ENCODE results near the gene LAIR1. TPM values are rescaled to one million over a fixed set of nuclear protein-coding genes. Genes with fewer than 3 reads are reported as not detected.

LAIR1 gene
- polyA plus RNA-seq, 1 experiment, result not detected

DNA sequence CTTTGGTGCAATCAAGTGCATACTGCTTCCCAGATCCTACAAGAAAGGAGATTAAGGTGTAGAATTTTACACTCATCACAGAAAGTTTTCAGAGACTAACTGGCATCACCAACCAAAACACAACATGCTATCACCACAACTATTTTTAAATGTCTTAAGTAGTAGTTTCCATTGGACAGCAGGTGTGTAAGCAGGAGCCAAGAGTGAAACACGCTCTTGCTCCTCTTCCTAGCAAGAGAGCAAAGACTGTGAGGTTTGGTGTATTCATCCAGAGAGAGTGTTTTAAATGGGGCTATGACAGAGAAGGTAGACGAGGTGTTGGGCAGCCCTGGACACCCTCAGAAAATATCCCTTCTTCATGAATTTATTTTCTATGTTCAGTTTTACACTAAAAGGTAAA, 13.3 kb downstream of the LAIR1 start:
- no peaks in the 10 kb centered on the region; the same call in 1 of the 2 replicates for H3K27me3 ChIP-seq (ENCODE audit: control insufficient read depth, insufficient read depth, low read length)
- TF ChIP-seq, protein P1, sequence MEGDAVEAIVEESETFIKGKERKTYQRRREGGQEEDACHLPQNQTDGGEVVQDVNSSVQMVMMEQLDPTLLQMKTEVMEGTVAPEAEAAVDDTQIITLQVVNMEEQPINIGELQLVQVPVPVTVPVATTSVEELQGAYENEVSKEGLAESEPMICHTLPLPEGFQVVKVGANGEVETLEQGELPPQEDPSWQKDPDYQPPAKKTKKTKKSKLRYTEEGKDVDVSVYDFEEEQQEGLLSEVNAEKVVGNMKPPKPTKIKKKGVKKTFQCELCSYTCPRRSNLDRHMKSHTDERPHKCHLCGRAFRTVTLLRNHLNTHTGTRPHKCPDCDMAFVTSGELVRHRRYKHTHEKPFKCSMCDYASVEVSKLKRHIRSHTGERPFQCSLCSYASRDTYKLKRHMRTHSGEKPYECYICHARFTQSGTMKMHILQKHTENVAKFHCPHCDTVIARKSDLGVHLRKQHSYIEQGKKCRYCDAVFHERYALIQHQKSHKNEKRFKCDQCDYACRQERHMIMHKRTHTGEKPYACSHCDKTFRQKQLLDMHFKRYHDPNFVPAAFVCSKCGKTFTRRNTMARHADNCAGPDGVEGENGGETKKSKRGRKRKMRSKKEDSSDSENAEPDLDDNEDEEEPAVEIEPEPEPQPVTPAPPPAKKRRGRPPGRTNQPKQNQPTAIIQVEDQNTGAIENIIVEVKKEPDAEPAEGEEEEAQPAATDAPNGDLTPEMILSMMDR (IDR thresholded peaks at IDR 0.05; ENCODE audit: insufficient read depth, low read depth, low read length), result no peak
- ChIA-PET POLR2A (no interaction called here), CTCF (no interaction called here)
- DNase-seq (ENCODE audit: low read depth), result no peak
- H3K36me3 ChIP-seq (ENCODE audit: control insufficient read depth, insufficient read depth, low read length), result no peaks in the 10 kb centered on the region
- H3K4me3 ChIP-seq (ENCODE audit: low read depth, low read length), result no peak overlapping the region

DNA sequence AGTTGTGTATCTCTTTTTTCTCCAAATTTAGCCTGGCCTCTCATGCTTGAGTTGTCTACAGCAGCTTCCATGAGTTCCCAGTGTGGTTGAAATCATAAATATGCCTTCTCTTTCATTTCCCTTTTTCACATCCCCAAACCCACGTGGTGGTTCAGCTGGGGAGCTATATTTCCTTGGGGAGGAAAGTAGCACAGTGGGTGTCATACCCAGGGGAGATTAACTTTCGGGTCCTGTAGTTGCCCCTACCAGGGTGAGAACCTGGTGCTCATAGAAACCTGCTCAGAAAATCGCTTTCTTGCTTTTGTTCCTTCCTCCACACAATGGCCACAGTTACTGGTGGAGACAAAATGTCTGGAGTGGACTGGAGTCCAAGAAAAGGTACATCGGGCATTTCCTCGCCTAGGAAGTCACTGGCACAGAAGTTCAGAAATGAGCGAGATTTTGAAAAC, 18.8 kb downstream of the LAIR1 start:
- DNase-seq (ENCODE audit: low read depth), result no peak
- TF ChIP-seq, protein P1 (IDR thresholded peaks at IDR 0.05; ENCODE audit: insufficient read depth, low read depth, low read length), result no peak
- no peaks in the 10 kb centered on the region; the same call in 1 of the 2 replicates for H3K27me3 ChIP-seq (ENCODE audit: control insufficient read depth, insufficient read depth, low read length)
- no peaks in the 10 kb centered on the region for H3K36me3 ChIP-seq (ENCODE audit: control insufficient read depth, insufficient read depth, low read length)
- CTCF ChIA-PET, result no interaction called here
- no peak overlapping the region for H3K4me3 ChIP-seq (ENCODE audit: low read depth, low read length)
- POLR2A ChIA-PET, result no interaction called here

DNA sequence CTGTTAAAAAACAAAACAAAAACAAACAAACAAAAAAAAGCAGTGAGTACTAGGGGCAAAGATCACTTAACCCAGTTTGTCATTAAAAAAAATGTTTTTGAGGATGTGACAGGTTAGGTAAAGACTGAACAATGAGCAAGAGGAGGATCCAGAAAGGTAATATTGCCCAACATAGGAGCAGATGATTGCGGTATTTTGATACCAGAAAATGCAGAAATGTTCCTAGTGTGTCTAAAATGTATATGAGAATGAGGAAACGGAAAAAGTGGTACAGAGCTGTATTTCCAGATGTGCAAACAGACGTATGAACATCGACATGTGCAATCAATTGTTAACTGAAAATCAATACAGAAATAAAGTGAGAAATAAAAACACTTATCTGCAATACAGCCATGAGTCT, 20.9 kb downstream of the LAIR1 start:
- no peaks in the 10 kb centered on the region for H3K36me3 ChIP-seq (ENCODE audit: control insufficient read depth, insufficient read depth, low read length)
- ChIA-PET POLR2A (no interaction called here), CTCF (no interaction called here)
- TF ChIP-seq, protein P1 (IDR thresholded peaks at IDR 0.05; ENCODE audit: insufficient read depth, low read depth, low read length), result no peak
- H3K27me3 ChIP-seq (ENCODE audit: control insufficient read depth, insufficient read depth, low read length), result no peaks in the 10 kb centered on the region; the same call in 1 of the 2 replicates
- H3K4me3 ChIP-seq (ENCODE audit: low read depth, low read length), result no peak overlapping the region
- DNase-seq (ENCODE audit: low read depth), result no peak

DNA sequence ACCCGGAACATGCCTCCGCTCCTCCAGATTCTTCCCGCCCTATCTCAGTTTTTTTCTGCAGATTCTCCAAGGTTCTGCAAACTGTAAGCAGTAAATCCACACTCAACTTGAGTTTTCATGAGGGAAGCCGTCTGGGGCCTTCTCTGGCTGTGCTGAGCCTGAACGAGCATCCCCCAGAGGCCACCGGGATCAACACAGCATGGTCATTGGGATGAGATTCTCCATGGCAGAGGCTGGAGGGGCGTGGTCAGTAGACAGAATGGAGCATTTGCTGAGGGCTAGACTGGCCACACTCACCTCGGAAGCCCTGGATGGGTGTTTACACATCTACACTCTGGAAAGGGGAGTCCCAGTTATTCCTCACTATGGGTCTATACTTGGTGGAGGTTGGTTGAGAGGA, 23.4 kb downstream of the LAIR1 start:
- TF ChIP-seq, protein P1 (IDR thresholded peaks at IDR 0.05; ENCODE audit: insufficient read depth, low read depth, low read length), result no peak
- Histone ChIP-seq H3K27me3 (ENCODE audit: control insufficient read depth, insufficient read depth, low read length) (no peaks in the 10 kb centered on the region), H3K36me3 (ENCODE audit: control insufficient read depth, insufficient read depth, low read length) (no peaks in the 10 kb centered on the region), H3K4me3 (ENCODE audit: low read depth, low read length) (no peak overlapping the region)
- DNase-seq (ENCODE audit: low read depth), result no peak
- ChIA-PET CTCF (interaction anchor here (0.8 kb wide), 2 partner anchors 15 to 17 kb away, joined by 3 read pairs; no protein-coding TSS in a partner anchor), POLR2A (no interaction called here)

DNA sequence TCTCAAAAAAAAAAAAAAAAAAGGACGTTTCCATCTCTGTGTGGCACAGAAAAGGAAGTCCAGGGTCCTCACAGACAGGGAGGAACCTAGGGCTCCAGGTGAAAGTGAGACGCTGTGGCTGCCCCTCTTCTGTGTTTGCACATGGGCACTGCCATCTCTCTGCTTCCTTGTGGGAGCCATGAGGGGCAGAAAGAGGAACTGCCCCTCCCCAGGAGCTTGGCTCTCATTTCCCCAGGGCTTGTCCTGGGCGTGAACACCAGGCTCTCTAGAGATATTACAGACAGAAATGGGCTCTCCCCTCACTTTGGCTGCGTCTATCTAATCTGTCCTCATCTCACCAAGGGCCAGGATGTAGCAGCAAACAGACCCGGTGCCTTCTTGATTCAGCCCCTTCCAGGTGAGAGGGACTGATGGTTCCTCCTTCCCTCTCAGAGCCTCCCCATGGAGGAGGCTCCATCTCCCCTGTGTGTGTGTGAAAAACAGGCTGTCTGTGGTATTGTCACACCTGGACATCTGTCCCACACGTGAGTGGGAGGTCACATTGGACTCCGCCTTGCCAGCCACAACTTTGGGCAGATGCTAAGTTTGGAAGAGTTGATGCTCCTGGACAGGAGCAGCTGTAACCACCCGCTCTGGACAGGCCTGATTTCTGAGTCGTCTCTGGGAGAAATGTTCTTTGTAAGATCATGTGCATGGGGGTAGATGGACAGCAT, 24.9 kb downstream of the LAIR1 start:
- no peak overlapping the region for H3K4me3 ChIP-seq (ENCODE audit: low read depth, low read length)
- CTCF ChIA-PET, result no interaction called here
- H3K27me3 ChIP-seq (ENCODE audit: control insufficient read depth, insufficient read depth, low read length), result no peaks in the 10 kb centered on the region
- H3K36me3 ChIP-seq (ENCODE audit: control insufficient read depth, insufficient read depth, low read length), result no peaks in the 10 kb centered on the region
- DNase-seq (ENCODE audit: low read depth), result no peak
- POLR2A ChIA-PET, result interaction anchor here (0.6 kb wide), 1 partner anchor 715 kb away, joined by 3 read pairs; no protein-coding TSS in a partner anchor
- TF ChIP-seq, protein P1 (IDR thresholded peaks at IDR 0.05; ENCODE audit: insufficient read depth, low read depth, low read length), result no peak

All from BJ (cell line).